GM18502 (cell line): ENCODE measurements around the gene CNTNAP5.

ENCODE experiments used
- ATAC-seq: cut with Tn5 transposase; IDR thresholded peaks from one replicate; pipeline ENCODE4 v1.9.1; 2021; ENCODE audit warnings: mild to moderate bottlenecking; ENCODE audit not compliant: unreplicated experiment, poor library complexity

CNTNAP5 gene

GRCh38 chr2:124649001-124649400 lies 623.9 kb downstream of the CNTNAP5 start:
- no peak for ATAC-seq

GRCh38 chr2:124652099-124652498 lies 627.0 kb downstream of the CNTNAP5 start:
- no peak for ATAC-seq

- no peak for ATAC-seq
Observed at GRCh38 chr2:124658373-124658772, 633.3 kb downstream of the CNTNAP5 start.

- ATAC-seq = no peak
Observed at GRCh38 chr2:124661558-124661957, 636.5 kb downstream of the CNTNAP5 start.

- no peak for ATAC-seq
Observed at GRCh38 chr2:124662946-124663644, 638.0 kb downstream of the CNTNAP5 start.

GRCh38 chr2:124663645-124663997 lies 638.5 kb downstream of the CNTNAP5 start:
- ATAC-seq = no peak

GRCh38 chr2:124664363-124664762 lies 639.3 kb downstream of the CNTNAP5 start:
- ATAC-seq = no peak

- ATAC-seq = no peak
Observed at GRCh38 chr2:124666976-124667375, 641.9 kb downstream of the CNTNAP5 start.

GRCh38 chr2:124668161-124668560 lies 643.1 kb downstream of the CNTNAP5 start:
- ATAC-seq = no peak

GRCh38 chr2:124670187-124670586 lies 645.1 kb downstream of the CNTNAP5 start:
- no peak for ATAC-seq

- no peak for ATAC-seq
Observed at GRCh38 chr2:124678043-124678442, 653.0 kb downstream of the CNTNAP5 start.

- ATAC-seq = no peak
Observed at GRCh38 chr2:124683536-124684428, 658.7 kb downstream of the CNTNAP5 start.

- ATAC-seq = no peak
Observed at GRCh38 chr2:124689348-124689747, 664.3 kb downstream of the CNTNAP5 start.

- ATAC-seq = no peak
Observed at GRCh38 chr2:124692216-124692615, 667.1 kb downstream of the CNTNAP5 start.

- ATAC-seq = no peak
Observed at GRCh38 chr2:124692707-124693106, 667.6 kb downstream of the CNTNAP5 start.

GRCh38 chr2:124693156-124693555 lies 668.1 kb downstream of the CNTNAP5 start:
- no peak for ATAC-seq

- ATAC-seq = no peak
Observed at GRCh38 chr2:124698979-124699565, 674.0 kb downstream of the CNTNAP5 start.

GRCh38 chr2:124702777-124703176 lies 677.7 kb downstream of the CNTNAP5 start:
- ATAC-seq = no peak

- ATAC-seq = no peak
Observed at GRCh38 chr2:124704071-124704925, 679.2 kb downstream of the CNTNAP5 start.

- no peak for ATAC-seq
Observed at GRCh38 chr2:124708661-124709060, 683.6 kb downstream of the CNTNAP5 start.
